Breast epithelium (tissue), 4 donors: ENCODE measurements around the gene UNC50. TPM values are rescaled to one million over a fixed set of nuclear protein-coding genes. Genes with fewer than 3 reads are reported as not detected.

Experiments used
- DNase-seq, 2 donors: peaks; one replicate each; pipeline ENCODE4 v3.0.0-alpha.2; 2019; ENCODE audit warnings: low spot score in 2 of 2
- H3K27ac ChIP-seq, 2 donors: fragments of 200-600 bp; sonication (generic) in 1 of 2; one replicate each; pipeline ENCODE4 v1.5.1; 2016 to 2019; ENCODE audit warnings: mild to moderate bottlenecking in 1 of 2
- H3K27me3 ChIP-seq, 2 donors: fragments of 200-600 bp; sonication (generic) in 1 of 2; one replicate each; pipeline versions ENCODE4 v1.5.1 to v1.6.0; 2017 to 2019; ENCODE audit warnings: control low read depth in 1 of 2, mild to moderate bottlenecking in 1 of 2
- H3K36me3 ChIP-seq: fragments of 200-600 bp; one replicate; pipeline ENCODE4 v1.5.1; 2019
- H3K4me1 ChIP-seq, 2 donors: fragments of 200-600 bp; sonication (generic); one replicate each; pipeline ENCODE4 v1.5.1; 2016 to 2019; ENCODE audit warnings: control low read depth in 1 of 2
- H3K4me3 ChIP-seq, 3 donors: fragments of 200-600 bp; sonication (generic); 1 replicate in 2 of 3; 2 replicates in 1 of 3; pipeline ENCODE4 v1.5.1; 2016 to 2019; ENCODE audit warnings: mild to moderate bottlenecking in 3 of 3, moderate library complexity in 2 of 3
- H3K9me3 ChIP-seq, 2 donors: fragments of 200-600 bp; sonication (generic) in 1 of 2; one replicate each; pipeline ENCODE4 v1.5.1; 2016 to 2019; ENCODE audit warnings: control low read depth in 1 of 2
- POLR2A ChIP-seq: fragments of 450-650 bp; IDR thresholded peaks from one replicate; pipeline ENCODE4 v1.6.1; 2016; ENCODE audit warnings: antibody characterized with exemption, mild to moderate bottlenecking, moderate library complexity
- POLR2AphosphoS5 ChIP-seq, 3 donors: sonication (generic); formaldehyde crosslinking; IDR thresholded peaks; one replicate each; pipeline ENCODE4 v1.6.1; 2017; ENCODE audit warnings: antibody characterized with exemption in 3 of 3
- intact Hi-C: fragments of 100-400 bp; cut with DNase I; formaldehyde crosslinking; loops from one replicate; pipeline ENCODE4 v1.15.1; 2023; ENCODE audit warnings: low total_unique reads
- total RNA-seq, 3 donors: library from RNA; depleted of rRNA; stranded (reverse); fragments of >200 nt; gene quantifications; one replicate each; pipeline ENCODE4 v1.1.0, GENCODE V29; 2016
- TF ChIP-seq, protein P1 (sequence below), 3 donors: fragments of 450-650 bp; IDR thresholded peaks; one replicate each; pipeline ENCODE4 v1.5.1; 2016 to 2017; ENCODE audit warnings: antibody characterized with exemption in 3 of 3, mild to moderate bottlenecking in 3 of 3, moderate library complexity in 3 of 3

The UNC50 gene
- total RNA-seq, 3 donors from 2014 or later: 51.8 to 75.2 (median 67.4) TPM

DNA sequence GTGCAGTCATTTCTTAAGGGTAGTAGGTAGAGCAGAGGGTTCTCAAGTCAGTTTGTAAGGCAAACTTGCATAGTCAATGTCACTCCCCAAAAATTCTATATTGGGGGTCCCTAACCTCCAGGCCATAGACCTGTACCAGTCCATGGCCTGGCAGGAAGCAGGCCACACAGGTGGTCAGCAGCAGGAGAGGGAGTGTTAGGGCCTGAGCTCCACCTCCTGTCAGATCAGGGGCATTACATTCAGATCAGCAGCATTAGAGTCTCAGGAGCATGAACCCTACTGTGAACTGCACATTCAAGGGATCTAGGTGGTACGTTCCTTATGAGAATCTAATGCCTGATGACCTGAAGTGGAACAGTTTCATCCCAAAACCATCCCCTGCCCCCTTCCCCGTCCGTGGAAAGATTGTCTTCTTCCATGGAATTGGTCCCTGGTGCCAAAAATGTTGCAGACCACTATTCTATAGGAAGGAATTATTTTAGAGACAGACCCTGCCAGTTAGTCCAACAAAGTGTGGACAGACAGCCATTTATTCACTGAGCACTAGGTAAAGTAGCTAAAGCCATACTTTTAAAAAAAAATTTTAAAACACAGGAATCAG, 6.8 kb upstream of the UNC50 start:
- Histone ChIP-seq H3K4me3 (no peak overlapping the region), H3K36me3 (peaks cover 5% of the 10 kb centered on the region), H3K9me3 (no peaks in the 10 kb centered on the region), H3K4me1 (peaks cover 0 to 4% of the 10 kb centered on the region in 2 donors), H3K27ac (no peak overlapping the region), H3K27me3 (no peaks in the 10 kb centered on the region)
- no peak for DNase-seq
- TF ChIP-seq, protein P1, sequence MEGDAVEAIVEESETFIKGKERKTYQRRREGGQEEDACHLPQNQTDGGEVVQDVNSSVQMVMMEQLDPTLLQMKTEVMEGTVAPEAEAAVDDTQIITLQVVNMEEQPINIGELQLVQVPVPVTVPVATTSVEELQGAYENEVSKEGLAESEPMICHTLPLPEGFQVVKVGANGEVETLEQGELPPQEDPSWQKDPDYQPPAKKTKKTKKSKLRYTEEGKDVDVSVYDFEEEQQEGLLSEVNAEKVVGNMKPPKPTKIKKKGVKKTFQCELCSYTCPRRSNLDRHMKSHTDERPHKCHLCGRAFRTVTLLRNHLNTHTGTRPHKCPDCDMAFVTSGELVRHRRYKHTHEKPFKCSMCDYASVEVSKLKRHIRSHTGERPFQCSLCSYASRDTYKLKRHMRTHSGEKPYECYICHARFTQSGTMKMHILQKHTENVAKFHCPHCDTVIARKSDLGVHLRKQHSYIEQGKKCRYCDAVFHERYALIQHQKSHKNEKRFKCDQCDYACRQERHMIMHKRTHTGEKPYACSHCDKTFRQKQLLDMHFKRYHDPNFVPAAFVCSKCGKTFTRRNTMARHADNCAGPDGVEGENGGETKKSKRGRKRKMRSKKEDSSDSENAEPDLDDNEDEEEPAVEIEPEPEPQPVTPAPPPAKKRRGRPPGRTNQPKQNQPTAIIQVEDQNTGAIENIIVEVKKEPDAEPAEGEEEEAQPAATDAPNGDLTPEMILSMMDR (IDR thresholded peaks at IDR 0.05): peak in 2 of 3 donors; percentile 30 to 41
- TF ChIP-seq POLR2A: no peak
- intact Hi-C loops: no loop called here

DNA sequence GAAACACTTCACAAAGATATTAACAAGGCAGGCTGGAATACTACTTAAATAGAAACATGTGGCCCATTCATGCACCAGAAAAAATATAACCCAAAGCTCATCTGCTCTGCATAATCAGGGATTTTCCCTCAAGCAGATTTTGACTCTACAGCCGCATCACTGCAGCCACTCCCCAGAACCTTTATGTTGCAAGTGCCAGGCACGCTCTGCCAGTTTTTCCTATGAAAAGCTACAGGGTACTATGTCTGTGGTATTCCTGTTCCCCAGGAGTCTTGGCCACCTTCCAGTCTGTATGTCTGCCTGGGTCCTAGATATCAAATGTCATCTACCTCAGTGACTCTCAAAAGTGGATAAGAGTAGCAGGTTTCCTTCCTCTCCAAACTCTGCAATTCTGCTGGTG, 3.8 kb upstream of the UNC50 start:
- no peak overlapping the region for H3K27ac ChIP-seq
- H3K9me3 ChIP-seq: no peaks in the 10 kb centered on the region
- no peaks in the 10 kb centered on the region for H3K27me3 ChIP-seq
- H3K4me1 ChIP-seq: peaks cover 0 to 14% of the 10 kb centered on the region in 2 donors
- peaks cover 5% of the 10 kb centered on the region for H3K36me3 ChIP-seq
- intact Hi-C loops: no loop called here
- DNase-seq: no peak
- TF ChIP-seq, protein P1 (IDR thresholded peaks at IDR 0.05): no peak
- TF ChIP-seq POLR2AphosphoS5 (IDR thresholded peaks at IDR 0.05) (no peak), POLR2A (no peak)
- no peak overlapping the region for H3K4me3 ChIP-seq

- peaks cover 5% of the 10 kb centered on the region for H3K36me3 ChIP-seq
- H3K4me1 ChIP-seq: peaks cover 0 to 18% of the 10 kb centered on the region in 2 donors
- DNase-seq: no peak
- no peaks in the 10 kb centered on the region for H3K9me3 ChIP-seq
- intact Hi-C loops: no loop called here
- H3K27me3 ChIP-seq: no peaks in the 10 kb centered on the region
- TF ChIP-seq, protein P1 (IDR thresholded peaks at IDR 0.05): no peak
- TF ChIP-seq POLR2A (no peak), POLR2AphosphoS5 (IDR thresholded peaks at IDR 0.05) (no peak)
- no peak overlapping the region for H3K4me3 ChIP-seq
- no peak overlapping the region for H3K27ac ChIP-seq
Measured at GRCh38 chr2:98605076-98605475, 3.3 kb upstream of the UNC50 start.

GRCh38 chr2:98606431-98606830, 2.0 kb upstream of the UNC50 start:
- Histone ChIP-seq H3K9me3 (no peaks in the 10 kb centered on the region), H3K36me3 (no peaks in the 10 kb centered on the region), H3K27me3 (no peaks in the 10 kb centered on the region), H3K4me3 (peak overlapping the region in 2 of 3 donors; percentile 88 to 98), H3K4me1 (peaks cover 0 to 26% of the 10 kb centered on the region in 2 donors), H3K27ac (peak overlapping the region in 1 of 2 donors; percentile 36)
- no peak for DNase-seq
- intact Hi-C loops: no loop called here
- TF ChIP-seq POLR2A (no peak), POLR2AphosphoS5 (IDR thresholded peaks at IDR 0.05) (no peak)
- TF ChIP-seq, protein P1 (IDR thresholded peaks at IDR 0.05): no peak

- no peaks in the 10 kb centered on the region for H3K36me3 ChIP-seq
- peak overlapping the region; percentile 71 to 98 (median 88) for H3K4me3 ChIP-seq
- no peaks in the 10 kb centered on the region for H3K27me3 ChIP-seq
- no peaks in the 10 kb centered on the region for H3K9me3 ChIP-seq
- intact Hi-C loops: no loop called here
- H3K4me1 ChIP-seq: peaks cover 0 to 26% of the 10 kb centered on the region in 2 donors
- DNase-seq: no peak
- H3K27ac ChIP-seq: peak overlapping the region in 1 of 2 donors; percentile 0
- TF ChIP-seq, protein P1 (IDR thresholded peaks at IDR 0.05): no peak
- TF ChIP-seq POLR2A (no peak), POLR2AphosphoS5 (IDR thresholded peaks at IDR 0.05) (no peak)
Measured at GRCh38 chr2:98607104-98607503, 1.3 kb upstream of the UNC50 start.
